MCF 10A (cell line): Measurements from ENCODE around the gene UBE2E1. TPM values are rescaled to one million over a fixed set of nuclear protein-coding genes. Genes with fewer than 3 reads are reported as not detected.
A peak's percentile ranks its signal among the peaks of the same experiment; 100 is the strongest.

Experiments
- BruUV-seq: library from RNA; stranded (reverse); fragments of 400-500 nt; replicated peaks from 2 replicates; lab custom pipeline; 2021; lab: Mats Ljungman, UMichigan
- CTCF ChIA-PET: fragments of 300-600 bp; sonication (Branson Sonifier 250); formaldehyde crosslinking; extraction: SDS; loops from one replicate; lab custom pipeline; 2021; ENCODE audit warnings: antibody characterized with exemption, inconsistent platforms; lab: Yijun Ruan, JAX
- POLR2A ChIA-PET: fragments of 300-600, 350-650 bp; sonication (Branson Sonifier 250); formaldehyde crosslinking; extraction: SDS; loops from one replicate; lab custom pipeline; 2020; ENCODE audit warnings: antibody characterized with exemption, inconsistent platforms; lab: Yijun Ruan, JAX
- DNase-seq: peaks from one replicate; pipeline ENCODE4 v3.0.0-alpha.2; 2018; ENCODE audit not compliant: unreplicated experiment
- H3K27ac Mint-ChIP-seq: one replicate; pipeline ENCODE4 v1.8.0; 2022; ENCODE audit warnings: mild to moderate bottlenecking, low read depth, mixed read lengths; ENCODE audit not compliant: unreplicated experiment
- H3K27me3 Mint-ChIP-seq: one replicate; pipeline ENCODE4 v1.8.0; 2022; ENCODE audit warnings: mixed read lengths; ENCODE audit not compliant: insufficient read depth, unreplicated experiment
- H3K36me3 Mint-ChIP-seq: one replicate; pipeline ENCODE4 v1.8.0; 2022; ENCODE audit warnings: mild to moderate bottlenecking, moderate library complexity, mixed read lengths; ENCODE audit not compliant: insufficient read depth, unreplicated experiment
- H3K4me1 Mint-ChIP-seq: one replicate; pipeline ENCODE4 v1.8.0; 2022; ENCODE audit warnings: mixed read lengths; ENCODE audit not compliant: insufficient read depth, unreplicated experiment
- H3K4me3 Mint-ChIP-seq: one replicate; pipeline ENCODE4 v1.8.0; 2022; ENCODE audit warnings: mild to moderate bottlenecking, moderate library complexity, mixed read lengths; ENCODE audit not compliant: unreplicated experiment
- H3K9me3 Mint-ChIP-seq: one replicate; pipeline ENCODE4 v1.8.0; 2022; ENCODE audit warnings: mixed read lengths; ENCODE audit not compliant: unreplicated experiment
- CTCF ChIP-seq: fragments of 200-600 bp; IDR thresholded peaks from one replicate; pipeline ENCODE4 v1.8.0; 2022; ENCODE audit warnings: antibody characterized with exemption, mild to moderate bottlenecking; ENCODE audit not compliant: unreplicated experiment
- intact Hi-C: fragments of 100-400 bp; cut with micrococcal nuclease; formaldehyde crosslinking; loops from 2 replicates; pipeline ENCODE4 v1.14.1; 2022
- total RNA-seq: library from RNA; stranded (reverse); gene quantifications from 2 replicates; pipeline ENCODE4 v1.2.3, GENCODE V29; 2022

The UBE2E1 gene
- total RNA-seq, 1 experiment from 2014 or later: 128 TPM

- H3K27ac Mint-ChIP-seq: no peak overlapping the region
- CTCF ChIA-PET: interaction anchor here (0.7 kb wide), 1 partner anchor 13 kb away, joined by 3 read pairs; no protein-coding TSS in a partner anchor
- intact Hi-C loops: no loop called here
Observed at GRCh38 chr3:23913873-23914743, 108.4 kb downstream of the UBE2E1 start.

GRCh38 chr3:23915537-23916108 lies 109.9 kb downstream of the UBE2E1 start:
- Mint-ChIP-seq H3K36me3 (peaks cover 51% of the 10 kb centered on the region), H3K9me3 (no peaks in the 10 kb centered on the region), H3K27me3 (no peaks in the 10 kb centered on the region), H3K4me1 (peaks cover 26% of the 10 kb centered on the region), H3K4me3 (peak overlapping the region; percentile 92), H3K27ac (peak overlapping the region; percentile 76)
- no TSS peak for BruUV-seq
- POLR2A ChIA-PET: interaction anchor here (0.6 to 13.1 kb wide), 21 partner anchors 9 to 1060 kb away, joined by 3 to 234 read pairs (median 10); partner anchors contain the start of gene NR1D2
- CTCF ChIA-PET: interaction anchor here (1.1 to 1.5 kb wide), 3 partner anchors 9 to 31 kb away, joined by 3 to 4 read pairs (median 4); no protein-coding TSS in a partner anchor
- TF ChIP-seq CTCF: no peak
- DNase-seq: no peak
- intact Hi-C loops: loop anchor here (5.0 kb wide), 1 partner anchor 77 kb away; no protein-coding TSS in a partner anchor

More at GRCh38 chr3:23913873-23914743, 108.4 kb downstream of the UBE2E1 start:
- DNase-seq: no peak
- Mint-ChIP-seq H3K4me3 (no peak overlapping the region), H3K27me3 (no peaks in the 10 kb centered on the region), H3K36me3 (peaks cover 51% of the 10 kb centered on the region), H3K9me3 (no peaks in the 10 kb centered on the region), H3K4me1 (peaks cover 26% of the 10 kb centered on the region)
- no peak for TF ChIP-seq CTCF
- POLR2A ChIA-PET: interaction anchor here (0.6 to 13.1 kb wide), 4 partner anchors 11 to 321 kb away, joined by 3 to 234 read pairs (median 5); partner anchors contain the start of gene NR1D2
- BruUV-seq: no TSS peak

- no peak for DNase-seq
- Mint-ChIP-seq H3K27me3 (no peaks in the 10 kb centered on the region), H3K27ac (peak overlapping the region; percentile 76), H3K4me3 (peak overlapping the region; percentile 92), H3K9me3 (no peaks in the 10 kb centered on the region), H3K4me1 (peaks cover 26% of the 10 kb centered on the region), H3K36me3 (peaks cover 49% of the 10 kb centered on the region)
- TF ChIP-seq CTCF: no peak
- ChIA-PET CTCF (interaction anchor here (0.6 to 1.5 kb wide), 9 partner anchors 10 to 678 kb away, joined by 3 to 6 read pairs (median 4); no protein-coding TSS in a partner anchor), POLR2A (interaction anchor here (0.6 to 13.1 kb wide), 63 partner anchors 8 to 1753 kb away, joined by 3 to 234 read pairs (median 4); partner anchors contain the start of genes NR1D2 and THRB)
- TSS peak; percentile 57 for BruUV-seq
- intact Hi-C loops: loop anchor here (5.0 kb wide), 1 partner anchor 76 kb away; no protein-coding TSS in a partner anchor
Observed at GRCh38 chr3:23916152-23916885, 110.6 kb downstream of the UBE2E1 start.
